ENCODE measurements around the gene FRMD4A.
"Not testable (repeated sequence)": the region's sequence is repeated elsewhere in the genome, so short reads cannot be mapped to it uniquely, and the experiment has no call there.

FRMD4A gene

DNA sequence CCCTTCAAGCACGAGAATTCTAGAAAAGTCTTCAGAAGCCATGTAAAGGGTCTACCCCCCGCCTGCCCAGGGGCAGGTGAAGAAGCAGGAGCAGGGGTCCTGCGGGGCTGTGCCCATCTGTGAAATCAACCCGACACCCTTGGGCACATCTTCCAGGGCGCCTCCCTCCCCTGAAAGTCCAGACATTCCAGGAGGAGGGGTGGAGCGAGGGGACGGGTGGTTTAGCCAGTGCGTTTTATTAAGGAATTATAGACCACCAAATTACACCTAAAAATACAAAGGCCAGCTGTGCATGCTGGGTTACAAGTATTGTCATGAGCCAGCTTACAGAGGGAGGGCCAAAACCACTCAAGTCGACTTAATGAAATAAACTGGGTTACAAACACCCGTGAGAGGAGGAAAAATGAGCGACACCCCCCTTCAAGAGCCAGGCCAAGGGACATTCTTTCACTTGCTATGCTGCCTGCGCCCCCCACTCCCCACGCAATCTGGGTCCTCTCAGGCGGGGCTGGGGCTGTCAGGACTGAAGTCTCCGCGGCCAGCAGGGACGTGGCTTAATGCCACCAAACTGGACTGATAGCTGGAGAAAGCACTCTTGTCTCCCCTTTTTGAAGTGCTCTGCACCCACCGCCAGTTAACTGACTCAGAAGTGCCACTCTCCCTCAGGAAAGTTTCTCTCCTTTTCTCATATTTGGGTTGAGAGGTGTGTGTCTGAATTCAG is 360.3 kb downstream of the FRMD4A start:
- no peak for DNase-seq

DNA sequence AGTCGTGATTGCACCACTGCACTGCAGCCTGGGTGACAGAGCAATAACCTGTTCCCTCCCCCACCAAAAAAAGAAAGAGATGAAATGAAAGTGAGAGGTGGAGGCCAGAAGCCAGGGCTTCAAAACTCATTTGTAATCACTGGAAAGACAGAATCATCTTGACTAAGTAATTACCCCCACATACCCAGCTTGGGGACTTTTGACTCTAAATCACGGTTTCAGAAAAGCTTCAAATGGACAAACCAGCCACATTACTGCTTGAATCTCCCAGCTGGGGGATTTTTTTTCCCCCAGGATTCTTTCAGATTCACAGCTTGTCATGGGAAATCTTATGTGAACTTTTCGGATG is 361.0 kb downstream of the FRMD4A start:
- no peak for DNase-seq

DNA sequence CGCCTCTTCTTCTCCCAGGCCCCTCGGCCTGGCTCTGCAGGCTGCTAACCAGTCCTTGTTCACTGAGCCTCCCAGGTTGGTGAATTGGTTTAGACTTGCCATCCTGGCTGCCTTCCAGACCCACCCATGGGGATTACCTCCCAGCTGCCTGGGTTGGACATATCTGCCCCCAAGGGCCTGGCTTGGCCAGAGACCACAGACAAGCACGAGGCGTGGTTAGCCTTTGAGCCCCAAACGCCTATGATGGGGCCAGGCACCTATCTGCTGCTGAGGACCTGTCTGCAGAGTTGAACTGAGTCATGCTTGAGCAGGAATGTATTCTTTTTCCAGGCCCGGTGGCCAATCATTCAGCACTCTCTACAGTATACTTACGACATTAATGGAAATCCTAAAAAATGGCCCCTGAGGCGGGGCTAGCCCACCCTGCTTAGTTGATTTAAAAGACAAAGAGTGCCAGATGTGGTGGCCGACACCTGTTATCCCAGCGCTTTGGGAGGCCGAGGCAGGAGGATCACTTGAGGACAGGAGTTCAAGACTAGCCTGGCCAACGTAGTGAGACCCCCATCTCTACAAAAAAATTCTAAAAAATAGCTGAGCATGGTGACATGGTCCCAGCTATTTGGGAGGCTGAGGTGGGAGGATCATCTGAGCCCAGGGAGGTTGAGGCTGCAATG is 361.5 kb downstream of the FRMD4A start:
- no peak for DNase-seq

DNA sequence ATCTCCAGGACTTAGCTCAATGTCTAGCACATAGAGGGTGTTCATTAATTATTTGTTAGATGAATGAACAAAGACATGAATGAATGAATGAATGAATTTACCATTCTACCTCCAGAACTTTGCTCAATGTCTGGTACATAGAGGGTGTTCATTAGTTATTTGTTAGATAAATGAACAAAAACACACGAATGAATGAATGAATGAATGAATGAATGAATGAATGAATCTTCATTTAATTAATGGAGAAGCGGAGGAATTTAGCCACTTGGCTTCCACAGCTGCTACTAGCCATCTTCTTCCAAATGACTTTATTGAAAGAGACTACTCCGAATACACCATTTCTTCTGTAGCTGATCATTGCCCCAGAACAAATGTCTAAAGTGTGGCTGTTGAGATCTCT is 368.9 kb downstream of the FRMD4A start:
- DNase-seq, result no peak

DNA sequence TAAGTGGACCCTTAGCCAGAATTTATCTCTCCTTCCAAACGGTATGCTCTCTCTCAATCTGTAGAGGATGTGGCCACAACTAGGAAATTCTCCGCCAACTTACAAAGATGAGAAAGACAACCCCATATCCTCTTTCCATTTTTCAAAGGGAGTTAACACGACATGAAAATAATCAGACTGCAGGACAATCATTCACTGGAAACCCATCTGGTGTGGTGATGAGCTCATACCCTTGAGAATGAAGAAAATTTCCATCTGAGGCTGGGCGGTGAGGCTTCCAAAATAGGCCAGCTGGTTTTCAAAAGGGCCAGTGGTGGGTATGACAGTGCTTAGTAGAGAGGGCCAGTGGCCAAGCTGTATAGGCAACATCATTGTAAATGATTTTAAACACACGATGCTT is 369.6 kb downstream of the FRMD4A start:
- DNase-seq, result no peak

DNA sequence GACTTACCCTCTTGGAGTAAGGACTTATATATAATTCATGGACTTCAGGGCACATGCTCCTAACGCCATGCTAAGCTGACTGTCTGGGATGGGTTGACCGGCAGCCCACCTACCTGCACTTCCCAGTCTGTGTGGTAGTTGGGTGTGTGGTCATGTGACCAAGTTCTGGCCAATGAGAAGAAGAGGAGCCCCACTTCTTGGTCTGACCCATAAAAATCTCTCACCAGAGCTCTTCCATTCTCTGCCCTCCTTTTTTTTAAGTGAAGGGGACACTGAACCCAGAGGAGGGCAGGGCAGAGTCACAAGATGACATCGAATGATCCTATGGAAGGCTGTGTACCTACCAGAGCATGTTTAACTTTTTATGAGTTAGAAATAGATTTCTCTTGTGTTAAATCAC is 370.1 kb downstream of the FRMD4A start:
- no peak for DNase-seq

DNA sequence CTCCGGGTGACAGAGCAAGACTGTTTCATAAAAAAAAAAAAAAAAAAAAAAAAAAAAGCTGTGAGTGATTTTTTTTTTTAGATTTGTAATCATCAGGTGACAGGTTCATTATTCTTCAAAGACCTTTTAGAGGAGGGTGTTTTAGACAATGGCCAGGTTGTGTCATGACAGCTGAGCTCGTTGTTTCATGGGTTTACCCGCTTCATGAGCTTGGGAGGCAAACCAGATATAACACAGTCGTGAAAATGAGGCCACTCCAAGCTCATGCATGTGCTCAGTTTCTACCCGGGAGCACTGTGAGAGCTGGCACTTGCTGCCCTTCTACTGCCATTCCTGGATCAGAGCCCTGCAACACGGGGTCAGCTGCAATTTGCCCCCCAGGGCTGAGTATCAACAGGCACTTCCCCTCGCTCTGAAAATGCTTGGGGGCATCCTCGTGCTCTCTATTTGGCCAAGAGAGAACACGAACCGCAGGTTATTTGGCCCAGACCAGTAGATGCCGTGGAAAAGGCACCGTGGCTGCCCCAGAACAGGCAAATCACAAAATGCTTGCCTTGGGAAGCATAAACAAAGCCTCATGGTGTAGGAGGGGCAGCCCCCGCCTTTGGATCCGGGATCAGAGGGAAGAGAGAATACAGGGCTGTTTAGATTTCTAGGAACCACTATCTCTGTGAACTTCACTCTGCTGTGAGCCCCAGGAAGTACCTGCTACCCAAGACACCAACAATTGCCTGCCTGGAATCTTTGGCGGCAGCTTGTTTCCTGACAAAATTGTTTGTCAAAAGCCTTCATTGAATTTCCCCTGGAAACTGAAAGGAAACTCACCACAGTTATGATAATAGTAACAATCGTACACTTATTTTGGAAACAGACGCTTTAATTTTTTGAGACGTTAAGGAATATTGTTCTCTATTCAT is 371.0 kb downstream of the FRMD4A start:
- no peak for DNase-seq

DNA sequence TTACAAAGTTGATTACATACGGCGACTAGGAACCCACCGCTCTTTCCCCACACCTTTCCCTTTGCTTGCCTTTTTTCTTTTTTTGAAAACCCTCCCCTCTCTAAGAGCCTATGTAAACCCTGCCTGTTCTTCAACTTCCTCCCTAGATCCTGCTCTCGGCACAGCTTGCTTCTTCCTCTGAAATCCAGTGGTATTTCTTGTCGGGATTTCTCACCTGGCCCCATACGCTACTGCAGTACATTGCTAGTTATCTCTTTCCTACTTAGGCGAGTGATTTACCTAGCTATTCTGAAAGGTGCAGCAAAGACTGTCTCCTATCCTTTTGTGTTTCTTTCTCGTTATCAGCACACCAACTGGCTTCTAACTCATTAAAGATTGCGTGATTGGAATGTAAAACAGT is 372.9 kb downstream of the FRMD4A start:
- no peak for DNase-seq

DNA sequence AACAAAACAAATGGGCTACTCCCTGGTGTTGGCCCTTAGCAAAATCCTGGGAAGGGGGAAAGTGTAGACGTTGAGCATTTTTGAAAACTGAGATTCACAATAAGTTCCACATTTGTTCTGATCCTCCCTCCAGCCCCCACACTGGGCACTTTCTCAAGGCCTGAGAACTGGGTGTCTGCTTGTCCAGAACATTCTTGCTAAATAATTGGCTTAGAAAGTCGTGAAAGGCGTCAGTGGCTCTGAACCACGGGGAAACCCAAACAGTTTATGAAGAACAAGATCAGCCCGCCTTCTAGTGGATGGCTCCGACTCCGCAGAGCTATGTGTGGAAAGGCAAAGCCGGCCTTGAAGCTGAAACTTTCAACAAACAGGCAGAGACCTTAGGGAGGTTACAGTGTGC is 373.9 kb downstream of the FRMD4A start:
- DNase-seq, result no peak

DNA sequence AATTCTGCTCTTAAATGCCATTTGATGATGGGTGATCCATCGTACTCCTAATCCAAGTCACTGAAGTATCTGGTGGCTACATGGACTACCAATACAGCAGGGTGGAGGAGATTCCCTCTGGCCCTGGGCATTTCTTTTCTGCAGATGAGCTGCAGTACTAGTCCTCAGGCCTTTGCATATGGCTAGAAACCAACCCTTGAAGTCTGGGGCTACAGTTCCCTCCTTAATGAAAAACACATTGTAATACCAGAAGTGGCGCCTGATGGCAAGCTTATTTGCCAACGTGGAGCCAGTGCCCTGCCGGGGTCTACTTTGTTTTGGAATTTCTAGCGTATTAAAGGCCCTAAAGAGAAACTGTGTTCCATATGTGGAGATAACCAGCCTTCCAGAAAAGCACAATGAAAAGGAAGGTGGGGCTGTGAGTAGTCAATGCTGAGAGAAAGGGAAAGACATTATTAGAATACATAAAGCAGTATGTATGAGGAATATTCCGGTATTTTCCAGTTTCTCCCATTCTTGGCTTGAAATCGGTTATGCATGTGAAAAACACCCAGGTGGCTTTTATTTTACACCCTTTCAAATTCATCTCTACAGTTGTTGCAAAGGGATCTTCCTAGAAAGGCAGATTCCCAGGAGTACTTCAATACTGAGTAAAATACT is 375.2 kb downstream of the FRMD4A start:
- DNase-seq, result no peak

DNA sequence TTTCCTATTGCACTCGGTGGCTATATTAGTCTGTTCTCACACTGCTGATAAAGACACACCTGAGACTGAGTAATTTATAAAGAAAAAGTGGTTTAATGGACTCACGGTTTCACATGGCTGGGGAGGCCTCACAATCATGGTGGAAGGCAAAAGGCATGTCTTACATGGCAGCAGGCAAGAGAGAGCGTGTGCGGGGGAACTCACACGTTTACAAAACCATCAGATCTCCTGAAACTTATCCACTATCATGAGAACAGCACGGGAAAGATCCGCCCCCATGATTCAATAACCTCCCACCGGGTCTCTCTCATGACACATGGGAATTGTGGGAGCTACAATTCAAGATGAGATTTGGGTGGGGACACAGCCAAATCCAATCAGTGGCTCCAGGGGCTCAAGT is 376.5 kb downstream of the FRMD4A start:
- DNase-seq, result not testable (repeated sequence)

DNA sequence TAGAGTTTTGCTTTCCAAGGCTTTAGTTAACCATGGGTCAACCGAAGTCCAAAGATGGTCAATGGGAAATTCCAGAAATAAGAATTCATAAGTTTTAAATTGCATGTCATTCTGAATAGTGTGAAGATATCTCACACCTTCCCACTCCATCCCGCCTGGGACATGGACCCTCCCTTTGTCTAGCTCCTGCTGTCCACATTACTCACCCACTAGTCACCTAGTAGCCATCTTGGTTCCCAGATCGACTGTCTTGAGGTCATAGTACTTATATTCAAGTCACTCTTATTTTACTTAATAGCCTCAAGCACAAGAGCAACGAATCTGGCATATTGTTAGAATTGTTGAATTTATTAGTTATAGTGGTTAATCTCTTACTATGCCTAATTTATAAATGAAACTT is 377.4 kb downstream of the FRMD4A start:
- no peak for DNase-seq

DNA sequence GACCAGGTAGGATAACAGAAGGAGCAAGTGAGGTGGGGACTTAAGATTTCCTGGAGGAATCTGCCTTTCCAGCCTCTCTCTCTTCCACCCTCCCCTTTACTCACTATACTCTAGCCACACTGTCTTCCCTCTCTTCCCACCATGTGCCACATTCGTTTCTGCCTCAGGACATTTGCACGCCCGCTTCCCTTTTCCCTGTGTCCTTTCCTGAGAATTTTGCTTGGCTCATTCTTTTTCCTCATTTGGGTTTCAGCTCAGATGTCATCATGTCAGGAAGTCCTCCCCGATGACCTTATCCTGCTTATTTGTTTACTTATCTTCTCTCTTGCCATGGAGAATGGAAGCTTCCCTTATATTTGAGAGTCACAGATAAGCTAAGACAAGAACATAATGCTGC is 380.2 kb downstream of the FRMD4A start:
- no peak for DNase-seq

DNA sequence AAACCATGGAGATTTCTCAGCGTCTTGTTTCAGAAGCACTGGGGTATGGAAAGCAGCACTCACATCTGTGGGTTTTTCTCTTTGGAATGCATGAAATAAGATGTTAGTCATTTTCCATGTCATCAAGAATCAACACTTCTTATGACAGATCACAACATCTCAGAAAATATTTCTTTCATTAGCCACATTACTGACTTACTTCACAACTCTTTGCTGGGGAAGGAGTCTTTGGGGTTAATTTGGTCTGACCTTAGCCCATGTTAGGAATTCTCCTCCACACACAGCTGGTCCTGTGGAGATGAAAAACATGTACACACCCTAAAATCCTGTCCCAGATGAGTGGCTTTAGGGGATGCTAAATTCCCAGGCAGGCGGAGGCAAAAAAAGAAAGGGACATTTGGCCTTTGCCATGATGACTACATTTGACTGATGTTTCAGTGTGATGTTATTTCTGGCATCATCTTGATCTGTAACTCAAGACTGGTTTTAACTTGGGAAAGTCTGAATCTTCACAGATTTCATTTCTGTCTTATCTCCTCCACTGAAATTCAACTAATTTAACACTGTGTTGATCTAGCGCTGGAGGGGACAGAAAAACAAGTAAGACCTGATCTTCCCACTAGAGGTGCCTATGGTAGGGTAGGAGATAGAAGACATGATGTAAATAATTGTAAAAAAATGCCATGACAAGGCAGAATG is 380.7 kb downstream of the FRMD4A start:
- no peak for DNase-seq

DNA sequence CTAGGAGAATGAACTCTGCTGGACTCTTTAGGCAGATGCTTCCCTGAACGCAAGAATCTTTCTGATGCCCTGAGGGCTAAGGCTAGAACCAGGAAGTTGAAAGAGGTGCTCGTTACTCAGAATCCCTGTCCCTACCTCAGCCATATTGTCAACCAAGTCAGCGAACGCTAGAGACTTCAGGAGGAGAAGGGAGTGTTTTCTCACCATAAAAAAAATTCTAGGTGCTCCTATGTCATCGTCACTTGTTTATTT is 384.6 kb downstream of the FRMD4A start:
- DNase-seq, result no peak

DNA sequence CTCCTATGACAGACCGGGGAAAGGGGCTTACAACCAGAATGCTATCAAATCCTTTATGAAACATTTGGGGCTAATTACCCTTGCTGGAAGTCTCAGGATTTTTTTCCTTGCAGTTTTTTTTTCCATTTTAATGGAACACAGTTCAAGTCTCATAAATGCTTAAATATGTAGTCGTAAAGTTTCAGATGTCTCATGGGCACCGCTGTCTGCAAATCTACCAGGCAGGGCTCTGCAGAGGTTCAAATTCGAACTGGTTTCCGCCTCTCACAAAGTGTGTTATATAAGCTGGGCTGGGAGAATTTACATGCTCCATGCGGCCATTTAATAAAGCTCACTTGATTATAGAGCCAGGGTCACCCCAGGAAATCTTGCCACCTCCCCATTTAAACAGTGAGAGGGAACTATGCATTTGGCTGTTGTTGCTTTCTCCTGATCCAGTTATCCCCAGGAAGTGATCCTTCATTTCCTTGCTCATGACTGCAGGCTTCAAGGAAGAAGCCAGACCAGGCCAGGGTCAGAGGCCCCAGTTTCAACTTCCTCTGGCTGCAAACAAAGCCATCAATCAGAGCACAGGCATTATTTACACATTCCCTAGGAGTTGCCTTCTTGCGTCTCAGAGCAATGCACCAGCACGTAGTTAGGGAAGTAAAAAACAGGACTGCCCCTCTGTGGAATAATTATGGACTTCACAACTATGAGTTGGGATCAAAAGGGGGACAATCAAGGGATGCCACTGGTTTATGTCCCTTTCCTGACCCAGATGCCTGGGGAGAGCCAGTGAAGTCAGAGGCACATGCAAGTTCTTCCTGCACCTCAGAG is 385.1 kb downstream of the FRMD4A start:
- no peak for DNase-seq

DNA sequence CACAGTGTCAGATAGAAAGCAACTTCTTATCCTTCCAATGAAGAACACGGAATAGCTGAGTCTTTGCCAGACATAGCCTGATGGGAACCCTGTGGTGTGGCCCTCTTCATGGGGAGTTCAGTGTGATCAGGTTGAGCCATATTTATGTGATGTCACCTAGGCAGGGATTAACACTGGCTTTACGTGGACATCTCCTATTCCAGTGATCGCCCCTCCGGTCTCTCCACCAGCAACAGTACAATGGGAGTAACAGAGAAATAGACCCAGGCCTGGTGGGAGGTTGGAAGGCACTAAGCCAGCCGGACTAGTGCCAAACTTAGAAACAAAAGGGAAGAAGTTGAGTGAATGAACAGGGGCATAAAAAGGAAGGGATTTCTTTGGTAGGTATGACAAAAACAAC is 385.9 kb downstream of the FRMD4A start:
- no peak for DNase-seq

DNA sequence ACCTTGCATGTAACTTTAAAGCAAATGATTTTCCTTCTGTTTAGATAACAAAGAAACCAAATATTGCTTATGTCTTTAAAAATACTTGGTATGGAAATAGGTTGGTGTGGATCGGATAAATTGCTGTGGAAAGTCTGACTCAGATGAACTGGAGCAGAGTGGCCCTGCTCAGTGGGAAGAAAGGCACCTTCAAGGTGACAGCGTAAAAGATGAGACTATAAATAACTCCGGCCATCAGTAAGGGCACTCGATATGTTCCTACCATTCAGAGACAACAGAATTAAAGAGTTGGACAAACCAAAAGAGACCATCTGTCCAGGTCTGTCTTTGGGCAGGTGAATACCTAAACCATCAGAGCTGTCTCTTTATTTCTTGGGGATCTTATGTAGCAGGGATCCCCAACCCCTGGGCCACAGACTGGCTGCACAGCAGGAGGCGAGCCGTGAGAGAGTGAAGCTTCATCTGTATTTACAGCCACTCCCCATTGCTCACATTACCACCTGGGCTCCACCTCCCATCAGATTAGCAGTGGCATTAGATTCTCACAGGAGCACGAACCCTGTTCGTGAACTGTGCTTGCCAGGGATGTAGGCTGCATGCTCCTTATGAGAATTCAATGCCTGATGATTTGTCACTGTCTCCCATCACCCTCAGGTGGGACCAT is 386.9 kb downstream of the FRMD4A start:
- DNase-seq, result no peak

DNA sequence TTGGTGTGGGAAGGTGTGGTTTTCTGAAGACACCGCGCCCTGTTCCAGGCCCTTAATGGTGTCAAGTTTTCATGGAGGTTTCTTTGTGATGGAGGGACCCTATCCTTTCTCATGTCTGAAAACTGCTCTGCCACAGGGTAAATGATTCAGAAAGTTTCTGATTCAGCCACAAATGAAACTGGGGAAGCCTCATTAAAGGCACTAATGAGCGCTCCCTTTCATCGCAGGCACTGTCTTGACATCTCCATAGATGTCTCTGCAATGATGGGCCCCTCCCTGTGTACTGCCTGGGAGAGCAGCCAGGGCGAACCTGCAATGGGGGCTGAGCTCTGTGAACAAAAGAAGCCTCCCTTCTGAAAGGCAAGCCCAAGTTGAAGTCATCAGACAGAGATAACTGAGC is 388.7 kb downstream of the FRMD4A start:
- no peak for DNase-seq

DNA sequence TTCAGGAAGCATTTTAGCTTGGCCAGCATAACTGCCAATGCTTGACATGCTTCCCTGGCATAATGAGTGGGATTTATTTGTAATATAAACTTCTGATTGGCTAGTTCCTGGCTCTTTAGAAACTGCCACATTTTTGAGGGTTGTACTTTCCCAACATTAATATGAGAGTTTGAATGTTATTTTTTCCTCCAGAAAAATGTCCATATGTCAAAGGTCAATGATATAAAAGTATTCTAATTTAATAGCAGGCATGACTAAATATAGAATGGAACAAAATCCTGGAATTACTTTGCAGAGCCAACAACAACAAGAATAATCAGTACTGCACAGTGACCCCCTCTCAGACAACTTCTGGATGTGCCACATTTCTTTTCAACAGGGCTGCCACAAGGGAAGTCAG is 391.3 kb downstream of the FRMD4A start:
- DNase-seq, result no peak

DNA sequence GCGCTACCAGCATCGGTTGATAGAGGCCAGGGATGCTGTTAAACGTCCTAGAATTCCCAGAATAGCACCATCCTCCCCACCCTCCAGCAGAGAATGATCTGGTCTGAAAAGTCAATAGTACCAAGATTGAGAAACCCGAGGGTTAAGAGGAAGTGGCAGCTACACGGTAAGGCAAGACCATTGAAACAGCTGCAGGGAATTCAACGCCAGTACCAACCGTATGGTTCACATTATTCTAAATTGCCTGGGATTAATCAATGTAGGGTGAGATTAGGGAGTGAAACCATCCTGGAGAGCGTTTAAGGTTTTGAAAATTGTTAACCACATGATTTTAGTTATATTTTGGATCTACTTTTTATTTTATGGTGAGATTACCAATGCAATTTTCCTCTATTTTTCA is 391.8 kb downstream of the FRMD4A start:
- no peak for DNase-seq

DNA sequence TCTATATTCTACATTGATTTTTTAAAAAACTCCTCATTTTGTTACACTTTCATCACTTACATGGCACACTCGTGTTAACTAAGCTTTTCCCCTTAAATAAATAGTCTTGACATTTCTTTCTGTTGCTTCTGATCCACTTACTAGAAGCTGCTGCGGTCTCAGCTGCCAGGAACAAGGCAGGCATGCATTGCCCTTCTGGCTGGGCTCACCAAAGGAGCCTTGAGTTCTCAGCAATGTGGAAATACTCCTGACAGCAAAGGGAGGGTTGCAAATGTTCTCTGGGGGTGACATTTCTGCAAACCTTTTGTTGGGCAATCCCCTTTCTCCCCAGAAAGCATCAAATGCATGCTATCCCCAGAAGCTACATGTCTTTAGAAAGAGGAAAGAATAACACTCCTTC is 393.9 kb downstream of the FRMD4A start:
- DNase-seq, result no peak

Data from NCI-H2029 treated with DMSO at 0.1 percent for 48 hours (cell line).